GM19395 (cell line): Measurements from ENCODE around the gene DOCK8.
"Not testable (repeated sequence)": the region's sequence is repeated elsewhere in the genome, so short reads cannot be mapped to it uniquely, and the experiment has no call there.

Experiments used
- ATAC-seq: cut with Tn5 transposase; IDR thresholded peaks from one replicate; pipeline ENCODE4 v1.9.1; 2021; ENCODE audit warnings: mild to moderate bottlenecking, moderate library complexity; ENCODE audit not compliant: unreplicated experiment

DOCK8 gene

GRCh38 chr9:224582-225520 lies 10.2 kb downstream of the DOCK8 start:
- ATAC-seq, result no peak

- no peak for ATAC-seq
Observed at GRCh38 chr9:227860-228259, 13.2 kb downstream of the DOCK8 start.

- no peak for ATAC-seq
Observed at GRCh38 chr9:228929-229695, 14.4 kb downstream of the DOCK8 start.

- not testable (repeated sequence) for ATAC-seq
Observed at GRCh38 chr9:231625-232024, 17.0 kb downstream of the DOCK8 start.

- not testable (repeated sequence) for ATAC-seq
Observed at GRCh38 chr9:233708-234107, 19.0 kb downstream of the DOCK8 start.

- no peak for ATAC-seq
Observed at GRCh38 chr9:237141-237857, 22.6 kb downstream of the DOCK8 start.

GRCh38 chr9:237858-238345 lies 23.2 kb downstream of the DOCK8 start:
- no peak for ATAC-seq

- ATAC-seq, result no peak
Observed at GRCh38 chr9:242461-243080, 27.9 kb downstream of the DOCK8 start.

- ATAC-seq, result no peak
Observed at GRCh38 chr9:248278-248961, 33.8 kb downstream of the DOCK8 start.

GRCh38 chr9:249025-249424 lies 34.4 kb downstream of the DOCK8 start:
- no peak for ATAC-seq

- no peak for ATAC-seq
Observed at GRCh38 chr9:250039-250438, 35.4 kb downstream of the DOCK8 start.

GRCh38 chr9:250625-251024 lies 36.0 kb downstream of the DOCK8 start:
- no peak for ATAC-seq

GRCh38 chr9:251398-251797 lies 36.7 kb downstream of the DOCK8 start:
- no peak for ATAC-seq

GRCh38 chr9:253539-253938 lies 38.9 kb downstream of the DOCK8 start:
- no peak for ATAC-seq

GRCh38 chr9:254516-254915 lies 39.9 kb downstream of the DOCK8 start:
- ATAC-seq, result no peak

- no peak for ATAC-seq
Observed at GRCh38 chr9:257957-258356, 43.3 kb downstream of the DOCK8 start.

- no peak for ATAC-seq
Observed at GRCh38 chr9:259405-260404, 45.0 kb downstream of the DOCK8 start.

- ATAC-seq, result no peak
Observed at GRCh38 chr9:264231-264630, 49.6 kb downstream of the DOCK8 start.
